Stimulated activated naive B cell treated with anti-CD40 and anti-IgM and Interleukin-4, amounts not matched to agents 10 μg/mL and 1 μg/mL and 100 μg/mL, for 72 hours (primary cell): ENCODE measurements around the gene GSK3B.
A peak's percentile ranks its signal among the peaks of the same experiment; 100 is the strongest.

Source experiments
- ATAC-seq, 2 donors: fragments of 150-1000 bp; cut with Tn5 transposase; replicated peaks; 2 replicates each; pipeline ENCODE4 v1.10.0; 2021; ENCODE audit warnings: moderate library complexity in 1 of 2
- DNase-seq: peaks from one replicate; pipeline ENCODE4 v3.0.0; 2021
- H3K27ac Mint-ChIP-seq: one replicate; pipeline ENCODE4 v1.8.0; 2022; ENCODE audit warnings: mild to moderate bottlenecking, mixed read lengths
- H3K27me3 Mint-ChIP-seq, 2 donors: one replicate each; pipeline ENCODE4 v1.8.0; 2022; ENCODE audit warnings: mixed read lengths in 2 of 2
- H3K36me3 Mint-ChIP-seq, 2 donors: one replicate each; pipeline ENCODE4 v1.8.0; 2022; ENCODE audit warnings: mixed read lengths in 2 of 2, mild to moderate bottlenecking in 1 of 2
- H3K4me1 Mint-ChIP-seq, 2 donors: one replicate each; pipeline ENCODE4 v1.8.0; 2022; ENCODE audit warnings: mixed read lengths in 2 of 2, mild to moderate bottlenecking in 1 of 2
- H3K4me3 Mint-ChIP-seq, 2 donors: one replicate each; pipeline ENCODE4 v1.8.0; 2022; ENCODE audit warnings: mild to moderate bottlenecking in 2 of 2, mixed read lengths in 2 of 2, moderate library complexity in 1 of 2
- H3K9me3 Mint-ChIP-seq, 2 donors: one replicate each; pipeline ENCODE4 v1.8.0; 2022; ENCODE audit warnings: mixed read lengths in 2 of 2, mild to moderate bottlenecking in 1 of 2

GSK3B gene

GRCh38 chr3:119796368-119796767 lies 297.9 kb downstream of the GSK3B start:
- DNase-seq (no peak), ATAC-seq (no peak)
- Mint-ChIP-seq H3K4me1 (no peaks in the 10 kb centered on the region), H3K4me3 (no peak overlapping the region), H3K9me3 (no peaks in the 10 kb centered on the region), H3K36me3 (no peaks in the 10 kb centered on the region), H3K27ac (no peak overlapping the region), H3K27me3 (peaks cover 21 to 24% of the 10 kb centered on the region in 2 donors)

GRCh38 chr3:119795849-119796248 lies 298.4 kb downstream of the GSK3B start:
- no peak for ATAC-seq
- no peak overlapping the region for H3K27ac Mint-ChIP-seq

GRCh38 chr3:119794971-119795612 lies 299.2 kb downstream of the GSK3B start:
- Mint-ChIP-seq H3K27me3 (peaks cover 15% of the 10 kb centered on the region in 2 donors), H3K27ac (no peak overlapping the region), H3K36me3 (peaks cover 0 to under 1% of the 10 kb centered on the region in 2 donors), H3K4me3 (no peak overlapping the region), H3K9me3 (peaks cover 0 to under 1% of the 10 kb centered on the region in 2 donors), H3K4me1 (no peaks in the 10 kb centered on the region)
- DNase-seq (no peak), ATAC-seq (no peak)

More at GRCh38 chr3:119795849-119796248, 298.4 kb downstream of the GSK3B start:
- H3K27me3 Mint-ChIP-seq, result peaks cover 19 to 21% of the 10 kb centered on the region in 2 donors
- no peak for DNase-seq
- no peaks in the 10 kb centered on the region for H3K9me3 Mint-ChIP-seq
- H3K4me1 Mint-ChIP-seq, result no peaks in the 10 kb centered on the region
- H3K4me3 Mint-ChIP-seq, result no peak overlapping the region
- no peaks in the 10 kb centered on the region for H3K36me3 Mint-ChIP-seq

- Mint-ChIP-seq H3K9me3 (peaks cover 3 to 4% of the 10 kb centered on the region in 2 donors), H3K27me3 (peaks cover 14 to 15% of the 10 kb centered on the region in 2 donors), H3K4me3 (no peak overlapping the region), H3K27ac (no peak overlapping the region), H3K4me1 (peaks cover 0 to 1% of the 10 kb centered on the region in 2 donors), H3K36me3 (peaks cover 0 to 3% of the 10 kb centered on the region in 2 donors)
- ATAC-seq, result no peak
- no peak for DNase-seq
These were observed 299.8 kb downstream of the GSK3B start for GRCh38 chr3:119794401-119794800.

- H3K36me3 Mint-ChIP-seq, result peaks cover 0 to 9% of the 10 kb centered on the region in 2 donors
- ATAC-seq, result no peak
- DNase-seq, result no peak
- peaks cover 9 to 11% of the 10 kb centered on the region in 2 donors for H3K9me3 Mint-ChIP-seq
- no peak overlapping the region for H3K4me3 Mint-ChIP-seq
- peaks cover 8 to 11% of the 10 kb centered on the region in 2 donors for H3K27me3 Mint-ChIP-seq
- H3K27ac Mint-ChIP-seq, result no peak overlapping the region
- H3K4me1 Mint-ChIP-seq, result peaks cover 0 to 1% of the 10 kb centered on the region in 2 donors
These were observed 302.0 kb downstream of the GSK3B start for GRCh38 chr3:119792270-119792669.

- Mint-ChIP-seq H3K4me1 (peaks cover 0 to 1% of the 10 kb centered on the region in 2 donors), H3K27ac (no peak overlapping the region), H3K27me3 (no peaks in the 10 kb centered on the region), H3K9me3 (peaks cover 9 to 11% of the 10 kb centered on the region in 2 donors), H3K36me3 (peaks cover 0 to 9% of the 10 kb centered on the region in 2 donors), H3K4me3 (no peak overlapping the region)
- DNase-seq (no peak), ATAC-seq (no peak)
These were observed 303.9 kb downstream of the GSK3B start for GRCh38 chr3:119790369-119790768.

- Mint-ChIP-seq H3K36me3 (peaks cover 0 to 9% of the 10 kb centered on the region in 2 donors), H3K27me3 (no peaks in the 10 kb centered on the region), H3K27ac (no peak overlapping the region), H3K4me1 (peaks cover 0 to 1% of the 10 kb centered on the region in 2 donors), H3K4me3 (no peak overlapping the region), H3K9me3 (peaks cover 9 to 11% of the 10 kb centered on the region in 2 donors)
- no peak for ATAC-seq
- DNase-seq, result no peak
These were observed 307.8 kb downstream of the GSK3B start for GRCh38 chr3:119786409-119786808.

- Mint-ChIP-seq H3K27me3 (no peaks in the 10 kb centered on the region), H3K4me3 (no peak overlapping the region), H3K27ac (no peak overlapping the region), H3K4me1 (peaks cover 3 to 10% of the 10 kb centered on the region in 2 donors), H3K9me3 (peaks cover 2 to 3% of the 10 kb centered on the region in 2 donors), H3K36me3 (peaks cover 0 to 2% of the 10 kb centered on the region in 2 donors)
- no peak for DNase-seq
- no peak for ATAC-seq
These were observed 310.4 kb downstream of the GSK3B start for GRCh38 chr3:119783883-119784282.

- Mint-ChIP-seq H3K27ac (no peak overlapping the region), H3K4me1 (peaks cover 3 to 10% of the 10 kb centered on the region in 2 donors), H3K36me3 (no peaks in the 10 kb centered on the region), H3K9me3 (no peaks in the 10 kb centered on the region), H3K27me3 (no peaks in the 10 kb centered on the region), H3K4me3 (no peak overlapping the region)
- DNase-seq (no peak), ATAC-seq (no peak)
These were observed 311.0 kb downstream of the GSK3B start for GRCh38 chr3:119783255-119783654.

- Mint-ChIP-seq H3K27me3 (no peaks in the 10 kb centered on the region), H3K4me1 (peaks cover 3 to 10% of the 10 kb centered on the region in 2 donors), H3K9me3 (no peaks in the 10 kb centered on the region), H3K27ac (no peak overlapping the region), H3K36me3 (no peaks in the 10 kb centered on the region), H3K4me3 (no peak overlapping the region)
- ATAC-seq, result no peak
- DNase-seq, result no peak
These were observed 311.8 kb downstream of the GSK3B start for GRCh38 chr3:119782460-119782859.

GRCh38 chr3:119781330-119782198 lies 312.7 kb downstream of the GSK3B start, which contains the start of gene NR1I2:
Gene NR1I2 (plus strand): TSS chr3:119782101.
- ATAC-seq (peak in 1 of 2 donors; percentile 41), DNase-seq (no peak)
- peaks cover 3 to 10% of the 10 kb centered on the region in 2 donors for H3K4me1 Mint-ChIP-seq
- no peaks in the 10 kb centered on the region for H3K36me3 Mint-ChIP-seq
- H3K9me3 Mint-ChIP-seq, result peaks cover 0 to under 1% of the 10 kb centered on the region in 2 donors
- H3K4me3 Mint-ChIP-seq, result no peak within 1 kb of the TSS
- no peak within 1 kb of the TSS for H3K27ac Mint-ChIP-seq
- no peaks in the 10 kb centered on the region for H3K27me3 Mint-ChIP-seq

- peak; percentile 58 to 61 for ATAC-seq
- Mint-ChIP-seq H3K4me3 (no peak overlapping the region), H3K4me1 (peaks cover 3 to 10% of the 10 kb centered on the region in 2 donors), H3K27ac (peak overlapping the region; percentile 28), H3K9me3 (peaks cover 7 to 8% of the 10 kb centered on the region in 2 donors), H3K36me3 (no peaks in the 10 kb centered on the region), H3K27me3 (no peaks in the 10 kb centered on the region)
- no peak for DNase-seq
These were observed 314.4 kb downstream of the GSK3B start for GRCh38 chr3:119779731-119780383.

- DNase-seq (no peak), ATAC-seq (no peak)
- Mint-ChIP-seq H3K9me3 (peaks cover 8% of the 10 kb centered on the region in 2 donors), H3K4me1 (peaks cover 3 to 10% of the 10 kb centered on the region in 2 donors), H3K27ac (no peak overlapping the region), H3K36me3 (no peaks in the 10 kb centered on the region), H3K4me3 (no peak overlapping the region), H3K27me3 (no peaks in the 10 kb centered on the region)
These were observed 315.4 kb downstream of the GSK3B start for GRCh38 chr3:119778811-119779210.

- DNase-seq (no peak), ATAC-seq (no peak)
- H3K9me3 Mint-ChIP-seq, result peaks cover 8% of the 10 kb centered on the region in 2 donors
- peaks cover 3 to 10% of the 10 kb centered on the region in 2 donors for H3K4me1 Mint-ChIP-seq
- H3K36me3 Mint-ChIP-seq, result no peaks in the 10 kb centered on the region
- H3K27me3 Mint-ChIP-seq, result no peaks in the 10 kb centered on the region
- H3K27ac Mint-ChIP-seq, result no peak overlapping the region
- H3K4me3 Mint-ChIP-seq, result no peak overlapping the region
These were observed 316.1 kb downstream of the GSK3B start for GRCh38 chr3:119778176-119778575.
